ENCODE results near the gene DMBX1. TPM values are rescaled to one million over a fixed set of nuclear protein-coding genes. Genes with fewer than 3 reads are reported as not detected.

DMBX1 gene
- total RNA-seq (2022; extraction: Qiagen RNA extraction; ENCODE audit: low read depth): 0.71 to 1.2 TPM (median 1.0 TPM) in 5 replicates

DNA sequence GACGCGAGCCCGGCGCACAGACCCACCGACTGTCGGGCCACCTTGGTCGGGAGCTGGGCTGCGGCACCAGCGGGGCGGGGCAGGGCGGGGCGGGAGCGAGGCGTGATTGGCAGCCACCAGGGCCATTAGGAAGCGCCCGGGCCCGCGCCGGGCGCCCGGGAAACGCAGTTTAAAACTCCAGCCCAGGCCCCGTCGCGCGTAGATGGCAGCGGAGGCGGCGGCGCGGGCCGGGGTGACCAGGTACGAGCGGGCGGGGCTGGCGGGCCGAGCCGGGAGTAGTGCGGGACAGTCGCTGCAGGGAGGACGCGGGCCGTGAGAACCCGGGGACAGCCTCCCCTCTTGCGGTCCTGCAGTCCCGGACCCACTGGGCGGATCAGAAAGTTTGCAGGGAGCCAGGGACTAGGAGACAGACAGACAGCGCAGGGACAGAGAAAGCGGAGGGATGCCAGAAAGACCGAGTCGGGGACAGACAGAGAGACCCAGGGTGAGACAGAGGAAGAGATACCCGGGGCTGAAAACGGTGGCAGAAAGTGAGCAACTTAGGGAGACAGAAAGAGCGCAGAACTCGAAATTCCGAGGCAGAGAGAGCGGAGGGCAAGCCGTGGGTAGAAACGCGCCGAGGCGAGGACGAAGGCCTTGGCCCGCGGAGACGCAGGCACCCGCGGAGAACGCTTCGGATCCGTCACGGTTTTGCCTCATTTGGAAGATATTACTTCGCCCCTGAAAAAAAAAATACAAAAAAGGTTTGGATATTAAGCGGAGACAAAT lies at the start of gene DMBX1:
Gene DMBX1, plus strand, starts transcription at position 199 of the 768 bp plus-strand sequence. CDS start 17,175 bp downstream, outside the sequence.

Other genes starting within 250 kb of the DMBX1 start
- gene RAD54L, start 242.1 kb upstream of the DMBX1 start, total RNA-seq (2022; extraction: Qiagen RNA extraction; ENCODE audit: low read depth): 9.8 to 12.3 TPM (median 11.6 TPM) in 5 replicates
- gene LRRC41, start 186.2 kb upstream of the DMBX1 start, total RNA-seq (2022; extraction: Qiagen RNA extraction; ENCODE audit: low read depth): 34.3 to 44.1 TPM (median 40.6 TPM) in 5 replicates
- 387 to 593 TPM (median 418 TPM) in 5 replicates for gene UQCRH, start 186.1 kb upstream of the DMBX1 start, total RNA-seq (2022; extraction: Qiagen RNA extraction; ENCODE audit: low read depth)
- 11.1 to 13.0 TPM (median 12.1 TPM) in 5 replicates for gene NSUN4, start 149.0 kb upstream of the DMBX1 start, total RNA-seq (2022; extraction: Qiagen RNA extraction; ENCODE audit: low read depth)
- gene FAAH, start 95.5 kb upstream of the DMBX1 start, total RNA-seq (2022; extraction: Qiagen RNA extraction; ENCODE audit: low read depth): 0.69 to 1.0 TPM (median 0.77 TPM) in 5 replicates
- not detected in 5 replicates for gene KNCN, start 61.8 kb downstream of the DMBX1 start, total RNA-seq (2022; extraction: Qiagen RNA extraction; ENCODE audit: low read depth)
- 16.1 to 20.4 TPM (median 17.6 TPM) in 5 replicates for gene MKNK1, start 114.4 kb downstream of the DMBX1 start, total RNA-seq (2022; extraction: Qiagen RNA extraction; ENCODE audit: low read depth)
- 3.4 to 4.8 TPM (median 4.2 TPM) in 5 replicates for gene MOB3C, start 127.0 kb downstream of the DMBX1 start, total RNA-seq (2022; extraction: Qiagen RNA extraction; ENCODE audit: low read depth)
- gene ATPAF1, start 178.5 kb downstream of the DMBX1 start, total RNA-seq (2022; extraction: Qiagen RNA extraction; ENCODE audit: low read depth): 31.9 to 34.0 TPM (median 33.4 TPM) in 5 replicates
- gene TEX38, start 182.0 kb downstream of the DMBX1 start, total RNA-seq (2022; extraction: Qiagen RNA extraction; ENCODE audit: low read depth): 0.13 TPM in 1 of 5 replicates, not detected in the others
- gene EFCAB14, start 229.3 kb downstream of the DMBX1 start, total RNA-seq (2022; extraction: Qiagen RNA extraction; ENCODE audit: low read depth): 20.4 to 30.0 TPM (median 27.4 TPM) in 5 replicates